Measurements from ENCODE around the gene IWS1.

Gene IWS1

GRCh38 chr2:127486247-127487058 lies 39.8 kb downstream of the IWS1 start:
- no peak for FAIRE-seq

GRCh38 chr2:127485694-127486071 lies 40.6 kb downstream of the IWS1 start:
- FAIRE-seq = no peak

- FAIRE-seq = no peak
These were observed 41.1 kb downstream of the IWS1 start for GRCh38 chr2:127485051-127485693.

DNA sequence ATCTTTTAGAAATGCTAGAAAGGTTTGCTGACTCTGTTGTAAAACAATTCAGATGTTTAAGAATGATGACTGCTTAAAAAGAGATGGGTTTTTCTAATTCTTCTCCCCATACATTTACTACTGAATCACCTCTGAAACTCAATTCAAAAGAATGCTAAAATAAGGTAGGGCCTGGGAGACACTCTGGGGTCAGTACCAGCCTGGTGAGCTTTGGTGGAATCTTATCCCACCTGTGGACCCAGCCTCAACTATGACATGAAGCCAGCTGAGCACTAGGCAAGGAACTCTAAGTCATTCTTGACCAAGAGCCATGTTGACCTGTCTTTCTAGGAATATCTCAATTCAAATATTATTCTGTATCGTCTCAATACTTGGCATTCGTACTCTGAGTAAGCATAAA lies 44.3 kb downstream of the IWS1 start:
- FAIRE-seq = no peak

DNA sequence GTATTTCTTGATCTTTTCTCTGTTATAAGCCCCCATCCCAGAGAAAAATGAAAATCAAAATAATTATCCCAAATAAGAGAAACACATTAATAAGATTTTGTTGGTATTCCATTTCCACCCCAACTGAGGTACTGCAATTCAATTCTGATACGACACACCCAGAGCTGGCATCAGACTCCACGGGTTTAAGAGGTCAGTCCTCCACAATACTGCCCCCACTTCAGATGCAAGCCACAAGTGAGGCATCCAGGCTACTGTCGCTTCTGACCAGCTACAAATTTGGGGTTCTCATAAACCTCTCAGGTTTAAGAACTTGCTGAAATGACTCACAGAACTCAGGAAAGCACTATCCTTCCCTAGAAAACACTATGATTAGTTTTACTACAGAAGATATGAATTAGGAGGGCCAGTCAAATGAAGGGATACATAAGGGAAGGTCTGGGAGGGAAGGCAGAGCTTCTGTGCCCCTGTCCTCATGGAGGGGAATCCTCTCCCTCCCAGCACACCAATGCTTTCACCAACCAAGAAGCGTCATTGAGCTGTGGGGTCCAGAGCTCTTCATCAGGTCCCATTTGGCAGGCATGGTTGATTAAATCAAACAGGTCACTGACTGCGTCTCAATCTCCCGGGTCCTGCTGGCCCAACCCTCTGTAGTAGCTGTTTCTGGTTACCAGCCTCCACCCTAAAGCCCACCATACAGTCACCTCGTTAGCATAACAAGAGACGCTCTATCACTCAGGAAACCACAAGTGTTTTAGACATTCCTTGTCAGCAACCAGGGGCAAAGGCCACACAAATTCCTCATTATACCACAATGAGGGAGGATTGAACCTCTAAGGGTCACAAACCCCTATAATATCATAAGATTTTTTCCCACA lies 46.2 kb downstream of the IWS1 start:
- no peak for FAIRE-seq

- FAIRE-seq = peak; percentile 93
These were observed 47.0 kb downstream of the IWS1 start for GRCh38 chr2:127479219-127479825.

- FAIRE-seq = no peak
These were observed 50.5 kb downstream of the IWS1 start for GRCh38 chr2:127475788-127476187.

- FAIRE-seq = no peak
These were observed 54.0 kb downstream of the IWS1 start for GRCh38 chr2:127472268-127472667.

- FAIRE-seq = no peak
These were observed 54.9 kb downstream of the IWS1 start for GRCh38 chr2:127471286-127471988.

- FAIRE-seq = no peak
These were observed 56.3 kb downstream of the IWS1 start for GRCh38 chr2:127469974-127470373.

- FAIRE-seq = no peak
These were observed 57.2 kb downstream of the IWS1 start for GRCh38 chr2:127469051-127469450.

GRCh38 chr2:127465258-127465657 lies 61.0 kb downstream of the IWS1 start:
- FAIRE-seq = no peak

DNA sequence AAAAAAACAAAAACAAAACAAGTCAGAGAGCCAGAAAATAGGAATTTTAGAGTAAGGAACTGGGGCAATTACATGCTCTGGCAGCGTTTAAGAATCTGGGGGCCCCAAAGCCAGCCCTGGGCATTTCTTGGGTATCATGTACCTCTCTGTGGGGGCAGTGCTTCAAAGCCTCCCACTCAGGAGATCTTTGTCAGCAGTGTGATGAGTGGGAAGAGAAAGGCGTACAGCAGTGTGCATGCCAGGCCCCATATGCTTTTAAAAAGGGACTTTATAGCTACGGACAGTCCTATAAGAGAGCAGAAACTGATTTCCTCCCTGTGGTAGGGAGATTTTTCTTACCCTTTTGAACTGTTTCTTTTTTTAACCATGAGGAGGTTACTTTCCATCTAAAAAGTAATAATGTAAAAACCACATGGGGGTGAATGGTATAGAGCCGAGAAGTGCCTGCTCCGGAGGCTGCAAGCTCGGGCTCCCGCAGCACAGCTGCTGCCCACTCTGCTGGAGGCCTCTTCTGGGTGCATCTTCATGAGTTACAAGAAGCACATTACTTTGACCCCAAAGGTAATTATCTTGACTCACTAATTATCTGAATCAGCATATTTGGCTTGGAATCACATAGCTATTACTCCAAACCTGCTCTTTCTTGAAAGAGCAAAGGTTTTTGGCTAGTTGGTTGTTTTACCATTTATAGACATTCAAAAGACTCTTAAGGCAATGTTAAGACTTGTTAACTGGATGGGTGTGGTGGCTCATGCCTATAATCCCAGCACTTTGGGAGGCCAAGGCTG lies 61.6 kb downstream of the IWS1 start:
- FAIRE-seq = no peak

DNA sequence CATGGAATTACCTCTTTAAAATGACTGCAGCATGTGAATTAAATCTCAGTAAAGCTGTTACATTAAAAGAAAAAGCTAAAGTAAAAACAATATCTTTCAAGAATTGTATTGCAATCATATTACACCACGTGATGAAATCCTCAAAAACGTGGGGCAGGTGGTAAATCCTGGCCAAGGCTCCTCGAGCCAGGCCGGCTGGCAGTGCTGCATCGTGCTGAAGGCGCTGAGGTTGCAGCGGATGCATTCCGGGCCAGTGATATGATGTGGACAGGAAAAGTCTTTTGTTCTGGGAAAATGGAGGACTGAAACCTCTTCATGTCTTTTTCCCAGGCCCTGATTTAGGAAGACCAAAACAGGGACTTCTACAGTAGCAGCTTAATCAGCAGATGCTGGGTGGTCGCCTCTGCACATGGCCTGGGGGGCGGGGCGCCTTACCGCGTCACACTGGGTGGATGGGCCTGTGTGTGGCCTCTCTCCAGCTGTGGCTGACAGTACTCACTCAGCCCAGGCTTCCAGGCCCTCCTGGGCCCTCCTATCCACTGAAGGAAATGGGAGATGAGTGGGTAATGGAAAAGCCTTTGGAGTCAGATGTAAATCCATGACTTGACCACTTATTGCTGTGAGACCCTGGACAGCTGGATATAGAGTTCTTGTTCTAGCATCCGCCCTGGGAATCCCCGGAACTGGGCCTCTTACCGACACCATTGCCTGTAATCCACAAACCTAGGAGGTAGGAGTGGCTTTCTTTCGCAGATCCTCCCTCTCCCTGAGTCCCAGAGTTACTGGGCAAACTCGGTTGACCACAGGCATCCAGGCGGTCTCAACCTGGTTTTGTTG lies 62.9 kb downstream of the IWS1 start:
- FAIRE-seq = no peak

DNA sequence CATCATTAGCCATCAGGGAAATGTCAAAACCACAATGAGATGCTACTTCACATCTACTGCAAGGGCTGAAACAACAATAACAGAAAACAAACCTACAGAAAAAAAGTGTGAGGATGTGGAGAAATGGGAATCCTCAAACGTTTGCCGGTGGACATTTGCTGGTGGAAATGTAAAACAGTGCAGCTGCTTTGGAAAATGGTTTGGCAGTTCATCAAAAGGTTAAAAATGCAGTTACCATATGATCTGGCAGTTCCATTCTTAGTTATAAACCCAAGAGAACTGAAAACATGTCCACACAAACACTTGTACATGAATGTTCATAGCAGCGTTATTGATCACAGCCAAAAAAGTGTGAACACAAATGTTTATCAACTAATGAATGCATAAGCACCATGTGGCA lies 63.8 kb downstream of the IWS1 start:
- FAIRE-seq = no peak

DNA sequence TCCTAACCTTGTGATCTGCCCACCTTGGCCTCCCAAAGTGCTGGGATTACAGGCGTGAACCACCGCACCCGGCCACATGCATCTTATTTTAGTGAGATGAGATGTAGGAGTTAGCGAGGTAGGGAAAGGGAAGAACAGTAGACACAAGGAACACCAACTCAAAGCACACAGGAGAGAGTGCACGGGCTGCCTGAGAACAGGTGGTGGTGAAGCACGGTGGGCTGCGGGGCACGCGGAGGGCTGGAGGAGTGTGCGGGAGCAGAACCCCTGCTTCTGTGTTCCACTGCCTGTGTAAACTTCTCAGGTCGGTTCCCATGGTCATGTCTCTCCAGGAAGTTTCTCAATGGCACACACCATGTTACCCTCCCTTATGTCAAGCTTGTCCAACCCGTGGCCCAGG lies 69.3 kb downstream of the IWS1 start:
- no peak for FAIRE-seq

DNA sequence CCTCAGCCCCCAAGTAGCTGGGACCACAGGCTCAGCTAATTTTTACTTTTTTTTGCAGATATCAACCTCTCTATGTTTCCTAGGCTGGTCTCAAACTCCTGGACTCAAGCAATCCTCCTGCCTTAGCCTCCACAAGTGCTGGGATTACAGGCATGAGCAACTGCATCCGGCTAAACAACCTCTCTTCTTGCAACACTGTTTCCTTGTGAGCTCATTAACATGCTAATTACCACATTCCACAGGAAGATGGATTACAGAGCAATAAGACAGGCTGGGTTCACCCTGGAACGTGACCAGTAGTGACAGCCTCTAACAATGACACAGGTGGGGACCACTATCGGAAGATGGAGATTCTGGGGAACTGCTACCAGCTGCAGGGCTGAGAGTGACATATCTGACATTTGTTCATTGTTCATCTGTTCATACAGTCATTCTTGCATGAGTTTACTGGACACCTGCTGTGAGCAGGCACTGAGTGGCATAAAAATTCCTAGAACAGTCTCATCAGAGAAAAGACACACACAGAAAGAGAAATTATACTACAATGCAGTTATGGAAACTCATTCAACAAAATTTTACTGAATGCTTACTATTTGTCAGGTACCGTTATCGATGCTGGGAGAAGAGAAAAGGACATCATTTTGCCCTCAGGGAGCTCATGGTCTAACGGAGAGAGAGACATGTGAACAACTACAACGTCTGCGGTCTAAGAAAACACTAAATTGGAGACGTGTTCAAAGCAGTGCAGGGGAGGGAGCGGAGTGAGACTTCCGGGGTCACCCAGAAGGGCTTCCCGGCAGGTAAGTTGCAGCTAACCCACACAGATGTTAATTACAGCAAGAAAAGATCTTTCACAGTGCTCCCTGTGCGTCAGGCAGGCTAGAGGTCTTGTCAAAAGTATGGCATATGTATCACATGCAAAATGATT lies 70.5 kb downstream of the IWS1 start:
- FAIRE-seq = no peak

- no peak for FAIRE-seq
These were observed 71.4 kb downstream of the IWS1 start for GRCh38 chr2:127454595-127455565.
